Heart right ventricle (tissue), 16 donors: ENCODE results near the gene ADM2. TPM values are rescaled to one million over a fixed set of nuclear protein-coding genes. Genes with fewer than 3 reads are reported as not detected.
"Not testable (repeated sequence)": the region's sequence is repeated elsewhere in the genome, so short reads cannot be mapped to it uniquely, and the experiment has no call there.

Experiments
- ATAC-seq, 8 donors: fragments of 200-7000 bp; cut with Tn5 transposase; one replicate each; pipeline ENCODE4 v1.9.1; 2020; ENCODE audit warnings: mild to moderate bottlenecking in 8 of 8, moderate library complexity in 8 of 8, moderate number of reproducible peaks in 1 of 8
- DNase-seq, 2 donors: peaks; one replicate each; pipeline ENCODE4 v3.0.0-alpha.2; 2020
- H3K27ac ChIP-seq, 10 donors: fragments of 200-600 bp; sonication (generic) in 2 of 10; one replicate each; pipeline versions ENCODE4 v1.5.0 to v1.8.0; 2020 to 2022; ENCODE audit warnings: mild to moderate bottlenecking in 3 of 10
- H3K27me3 ChIP-seq, 7 donors: fragments of 200-600 bp; one replicate each; pipeline ENCODE4 v1.8.0; 2021 to 2022; ENCODE audit warnings: mild to moderate bottlenecking in 2 of 7
- H3K36me3 ChIP-seq, 9 donors: fragments of 200-600 bp; sonication (generic) in 1 of 9; one replicate each; pipeline versions ENCODE4 v1.5.0 to v1.8.0; 2020 to 2022; ENCODE audit warnings: mild to moderate bottlenecking in 2 of 9
- H3K4me1 ChIP-seq, 9 donors: fragments of 200-600 bp; sonication (generic) in 1 of 9; one replicate each; pipeline versions ENCODE4 v1.5.0 to v1.8.0; 2020 to 2022; ENCODE audit warnings: mild to moderate bottlenecking in 4 of 9
- H3K4me3 ChIP-seq, 10 donors: fragments of 200-600 bp; sonication (generic) in 2 of 10; one replicate each; pipeline versions ENCODE4 v1.5.0 to v1.8.0; 2020 to 2022; ENCODE audit warnings: mild to moderate bottlenecking in 7 of 10, moderate library complexity in 2 of 10
- H3K9me3 ChIP-seq, 11 donors: fragments of 200-600 bp in 10 of 11; sonication (generic) in 2 of 11; one replicate each; pipeline versions ENCODE4 v1.5.0 to v1.8.0; 2013 to 2022; ENCODE audit warnings: mild to moderate bottlenecking in 2 of 11, control low read depth in 1 of 11, moderate library complexity in 1 of 11
- CTCF ChIP-seq, 9 donors: fragments of 200-600 bp; sonication (generic) in 2 of 9; IDR thresholded peaks; one replicate each; pipeline versions ENCODE4 v1.5.0 to v1.8.0; 2021 to 2022; ENCODE audit warnings: antibody characterized with exemption in 9 of 9, mild to moderate bottlenecking in 5 of 9, moderate library complexity in 1 of 9
- WGBS, 2 donors: extraction: QIAGEN DNeasy Blood & Tissue Kit; methylation state at CpG; one replicate each; pipeline ENCODE4 v1.1.7; 2013; ENCODE audit warnings: inconsistent platforms in 1 of 2; 5-methylcytosine and 5-hydroxymethylcytosine counted together
- intact Hi-C, 10 donors: fragments of 100-400 bp; cut with DNase I; formaldehyde crosslinking; loops; one replicate each; pipeline versions ENCODE4 v1.11.1 to v1.14.2; 2022
- long read RNA-seq, 3 donors: library from polyadenylated mRNA; unstranded; transcript quantifications; one replicate each; pipeline ENCODE4 v2.0.0, GENCODE V29; 2020 to 2021
- polyA plus RNA-seq, 2 donors: library from polyadenylated mRNA; stranded (reverse); fragments of 200-250 nt; gene quantifications; one replicate each; pipeline ENCODE4 v1.2.3, GENCODE V29; 2013
- total RNA-seq, 10 donors: library from RNA; stranded (reverse); fragmentation: NEBNext Ultra II Directional in 3 of 10; extraction: Animal tissue kit (Norgen Biotek cat#: 25700) in 3 of 10; gene quantifications; one replicate each; pipeline versions ENCODE4 v1.2.1 to v1.2.4, GENCODE V29; 2021 to 2023
- donor health status: Arrhythmogenic right ventricular cardiomyopathy.
- donor health status: ischemic (EF 13 %, LVEDD 7.1; RV severe dilation, severe dysfunction).
- donor health status: healthy with polysubstance abuse.
- donor health status: DM: no; HTN: yes; CAD: no.
- donor health status: DM: no; HTN: no; CAD: no.
- donor health status: ischemic (EF 25% LVEDD 6.9; RV normal size, moderate dysfunction).
- donor health status: ischemic (EF 25% LVEDD 5.7; RV mildly dilated, moderate dysfunction).
- donor health status: healthy.
- donor health status: DM: yes; HTN: yes; CAD: no.
- donor health status: Ischemic cardiomyopathy.
- donor health status: ischemic (EF 35%, LVEDD 5.7; RV mildly dilated, moderate dysfunction).
- donor health status: nonischemic (EF 11% LVEDD 7.7; RV severe dilation, severe dysfunction).
- donor health status: DM: yes; HTN: yes; CAD: no.
- donor health status: PGD.
- donor health status: ischemic (EF 29% LVEDD 5.4; RV normal size, mild dysfunction).
- donor health status: nonischemic (EF 23%, LVEDD 6.1; RV moderate dilation, normal function).

ADM2 gene
- total RNA-seq: under 1 TPM in 3 of 10 donors, not detected in 7; 0.09 to 0.53 (median 0.15) TPM
- polyA plus RNA-seq: under 1 TPM; 0.07 to 0.29 TPM
- long read RNA-seq, donor 1: 0 reads
- long read RNA-seq, donor 2: 0 reads
- long read RNA-seq, donor 3: 0 reads

GRCh38 chr22:50481440-50482106 is at the start of gene ADM2:
Gene ADM2, plus strand, starts transcription at chr22:50481543. Its CDS starts 305 bp downstream, at chr22:50481848.
- WGBS, 2 donors: 4% methylated on average over 54 to 70 of the region's 70 CpGs
- Histone ChIP-seq H3K9me3 (no peaks in the 10 kb centered on the region), H3K4me1 (peaks cover 0 to 16% (median 11%) of the 10 kb centered on the region in 9 donors), H3K36me3 (no peaks in the 10 kb centered on the region), H3K27ac (no peak within 1 kb of the TSS), H3K27me3 (peaks cover 23 to 70% (median 62%) of the 10 kb centered on the region in 7 donors), H3K4me3 (peak within 1 kb of the TSS in 9 of 10 donors; percentile 32 to 60 (median 46))
- intact Hi-C loops: no loop called here
- no peak for TF ChIP-seq CTCF (IDR thresholded peaks at IDR 0.05)
- ATAC-seq (peak in 3 of 8 donors; percentile 13 to 45 (median 43)), DNase-seq (peak in 1 of 2 donors; percentile 40)

- no peaks in the 10 kb centered on the region for H3K27me3 ChIP-seq
- peaks cover 0 to 7% (median 0%) of the 10 kb centered on the region in 11 donors for H3K9me3 ChIP-seq
- peaks cover 0 to 84% (median 55%) of the 10 kb centered on the region in 9 donors for H3K36me3 ChIP-seq
- DNase-seq (no peak), ATAC-seq (peak in 2 of 8 donors; percentile 13 to 48)
- H3K4me3 ChIP-seq: no peak overlapping the region
- no peak overlapping the region for H3K27ac ChIP-seq
- TF ChIP-seq CTCF (IDR thresholded peaks at IDR 0.05): no peak
- no peaks in the 10 kb centered on the region for H3K4me1 ChIP-seq
- intact Hi-C loops: no loop called here
- 96% methylated on average over 35 of the region's 35 CpGs for WGBS, 2 donors
These were observed 49.0 kb upstream of the ADM2 start for GRCh38 chr22:50432131-50432876.

GRCh38 chr22:50432877-50433510 is 48.3 kb upstream of the ADM2 start:
- H3K27ac ChIP-seq, intact Hi-C loops, H3K4me1 ChIP-seq, ATAC-seq, DNase-seq, H3K9me3 ChIP-seq, H3K27me3 ChIP-seq, H3K4me3 ChIP-seq: not testable (repeated sequence)
- WGBS, 2 donors: 92 to 95% methylated on average over 18 to 24 of the region's 24 CpGs
- H3K36me3 ChIP-seq: peaks cover 3 to 84% (median 48%) of the 10 kb centered on the region in 9 donors

- WGBS, 2 donors: 91 to 93% methylated on average over 24 of the region's 24 CpGs
- Histone ChIP-seq H3K4me3 (no peak overlapping the region), H3K36me3 (peaks cover 4 to 84% (median 55%) of the 10 kb centered on the region in 9 donors), H3K27ac (no peak overlapping the region), H3K9me3 (no peaks in the 10 kb centered on the region), H3K4me1 (no peaks in the 10 kb centered on the region), H3K27me3 (no peaks in the 10 kb centered on the region)
- DNase-seq (no peak), ATAC-seq (no peak)
- TF ChIP-seq CTCF (IDR thresholded peaks at IDR 0.05): no peak
- intact Hi-C loops: no loop called here
These were observed 46.5 kb upstream of the ADM2 start for GRCh38 chr22:50434849-50435248.
